Peyer's patch (tissue), 4 donors: ENCODE measurements around the gene SPRR2E. TPM values are rescaled to one million over a fixed set of nuclear protein-coding genes. Genes with fewer than 3 reads are reported as not detected.
"Not testable (repeated sequence)": the region's sequence is repeated elsewhere in the genome, so short reads cannot be mapped to it uniquely, and the experiment has no call there.

Experiments used
- DNase-seq, 3 donors: peaks; one replicate each; pipeline ENCODE4 v3.0.0-alpha.2; 2017 to 2019
- H3K27ac ChIP-seq, 4 donors: fragments of 200-600 bp; sonication (generic); one replicate each; pipeline ENCODE4 v1.5.1; 2016 to 2019
- H3K27me3 ChIP-seq, 2 donors: fragments of 200-600 bp; sonication (generic); one replicate each; pipeline ENCODE4 v1.5.1; 2019
- H3K36me3 ChIP-seq, 3 donors: fragments of 200-600 bp; sonication (generic); one replicate each; pipeline ENCODE4 v1.5.1; 2016 to 2019
- H3K4me1 ChIP-seq, 4 donors: fragments of 200-600 bp; sonication (generic); one replicate each; pipeline ENCODE4 v1.5.1; 2016 to 2019
- H3K4me3 ChIP-seq, 4 donors: fragments of 200-600 bp; sonication (generic); 1 replicate in 3 of 4; 2 replicates in 1 of 4; pipeline ENCODE4 v1.5.1; 2016 to 2019; ENCODE audit warnings: mild to moderate bottlenecking in 1 of 4
- H3K9me3 ChIP-seq, 4 donors: fragments of 200-600 bp; sonication (generic); one replicate each; pipeline ENCODE4 v1.5.1; 2016 to 2019; ENCODE audit warnings: mild to moderate bottlenecking in 1 of 4
- CTCF ChIP-seq, 6 experiments: fragments of 450-650 bp in 4 of 6; fragments of 200-600 bp in 2 of 6; sonication (generic) in 1 of 6; IDR thresholded peaks; one replicate each; pipeline ENCODE4 v1.5.1; 2017 to 2019; ENCODE audit warnings: antibody characterized with exemption in 6 of 6, mild to moderate bottlenecking in 3 of 6, moderate library complexity in 1 of 6
- POLR2A ChIP-seq, 2 donors: fragments of 450-650 bp; IDR thresholded peaks; one replicate each; pipeline ENCODE4 v1.5.1; 2017; ENCODE audit warnings: antibody characterized with exemption in 2 of 2, mild to moderate bottlenecking in 2 of 2, moderate library complexity in 2 of 2
- total RNA-seq, 4 donors: library from RNA; depleted of rRNA; stranded (reverse); fragments of >200 nt; gene quantifications; one replicate each; pipeline ENCODE4 v1.1.0, GENCODE V29; 2016

The SPRR2E gene
- not detected for total RNA-seq

GRCh38 chr1:153094426-153094825, at the start of gene SPRR2E:
SPRR2E (minus strand) TSS chr1:153094526; CDS start chr1:153093751, 775 bp downstream.
- no peak within 1 kb of the TSS for H3K4me3 ChIP-seq
- no peaks in the 10 kb centered on the region for H3K36me3 ChIP-seq
- no peak for DNase-seq
- TF ChIP-seq CTCF (IDR thresholded peaks at IDR 0.05) (no peak), POLR2A (IDR thresholded peaks at IDR 0.05) (no peak)
- H3K27ac ChIP-seq, result no peak within 1 kb of the TSS
- H3K27me3 ChIP-seq, result no peaks in the 10 kb centered on the region
- no peaks in the 10 kb centered on the region for H3K9me3 ChIP-seq
- no peaks in the 10 kb centered on the region for H3K4me1 ChIP-seq

- no peak for TF ChIP-seq POLR2A (IDR thresholded peaks at IDR 0.05)
- no peak for TF ChIP-seq CTCF (IDR thresholded peaks at IDR 0.05)
- Histone ChIP-seq H3K4me1 (no peaks in the 10 kb centered on the region), H3K9me3 (no peaks in the 10 kb centered on the region), H3K36me3 (no peaks in the 10 kb centered on the region), H3K27me3 (no peaks in the 10 kb centered on the region), H3K4me3 (no peak overlapping the region), H3K27ac (no peak overlapping the region)
- DNase-seq, result no peak
These were observed 47.1 kb upstream of the SPRR2E start for GRCh38 chr1:153141377-153141776.

- Histone ChIP-seq H3K36me3 (no peaks in the 10 kb centered on the region), H3K4me3 (no peak overlapping the region), H3K27ac (no peak overlapping the region), H3K9me3 (no peaks in the 10 kb centered on the region), H3K27me3 (no peaks in the 10 kb centered on the region), H3K4me1 (no peaks in the 10 kb centered on the region)
- no peak for DNase-seq
- no peak for TF ChIP-seq CTCF (IDR thresholded peaks at IDR 0.05)
- no peak for TF ChIP-seq POLR2A (IDR thresholded peaks at IDR 0.05)
These were observed 46.2 kb upstream of the SPRR2E start for GRCh38 chr1:153140484-153140883.

- no peak overlapping the region for H3K4me3 ChIP-seq
- H3K36me3 ChIP-seq, result no peaks in the 10 kb centered on the region
- TF ChIP-seq POLR2A (IDR thresholded peaks at IDR 0.05) (no peak), CTCF (IDR thresholded peaks at IDR 0.05) (no peak)
- no peak for DNase-seq
- no peaks in the 10 kb centered on the region for H3K27me3 ChIP-seq
- H3K4me1 ChIP-seq, result no peaks in the 10 kb centered on the region
- no peak overlapping the region for H3K27ac ChIP-seq
- no peaks in the 10 kb centered on the region for H3K9me3 ChIP-seq
These were observed 39.4 kb upstream of the SPRR2E start for GRCh38 chr1:153133743-153134142.

GRCh38 chr1:153133267-153133666, 38.9 kb upstream of the SPRR2E start:
- no peak for TF ChIP-seq POLR2A (IDR thresholded peaks at IDR 0.05)
- no peak for TF ChIP-seq CTCF (IDR thresholded peaks at IDR 0.05)
- no peaks in the 10 kb centered on the region for H3K27me3 ChIP-seq
- H3K4me3 ChIP-seq, result no peak overlapping the region
- H3K36me3 ChIP-seq, result no peaks in the 10 kb centered on the region
- DNase-seq, result no peak
- no peak overlapping the region for H3K27ac ChIP-seq
- H3K9me3 ChIP-seq, result no peaks in the 10 kb centered on the region
- no peaks in the 10 kb centered on the region for H3K4me1 ChIP-seq

- H3K27me3 ChIP-seq, H3K4me1 ChIP-seq, DNase-seq, H3K27ac ChIP-seq, H3K36me3 ChIP-seq, H3K9me3 ChIP-seq, H3K4me3 ChIP-seq: not testable (repeated sequence)
These were observed 34.4 kb upstream of the SPRR2E start for GRCh38 chr1:153128688-153129087.
